ENCODE data around the gene TTC34.
"Not testable (repeated sequence)": the region's sequence is repeated elsewhere in the genome, so short reads cannot be mapped to it uniquely, and the experiment has no call there.

- not testable (repeated sequence) for TF ChIP-seq CTCF (optimal IDR thresholded peaks at IDR 0.05 in 1 of 3, IDR thresholded peaks at IDR 0.05 in 1 of 3, conservative IDR thresholded peaks at IDR 0.05 in 1 of 3; ENCODE audit: extremely low read depth in 1 of 3, insufficient read depth in 2 of 3, low read length in 3 of 3); EZH2 (IDR thresholded peaks at IDR 0.05; ENCODE audit: low read length)
Observed at GRCh38 chr1:2687638-2688335, 113.7 kb downstream of the TTC34 start.
